BJ (cell line): ENCODE data around the gene KRTAP10-6. TPM values are rescaled to one million over a fixed set of nuclear protein-coding genes. Genes with fewer than 3 reads are reported as not detected.
"Not testable (repeated sequence)": the region's sequence is repeated elsewhere in the genome, so short reads cannot be mapped to it uniquely, and the experiment has no call there.

Experiments
- CTCF ChIA-PET: fragments of 350-600 bp; formaldehyde crosslinking; extraction: SDS; loops from one replicate; lab custom pipeline; 2021; ENCODE audit warnings: antibody characterized with exemption, inconsistent platforms; lab: Yijun Ruan, JAX
- POLR2A ChIA-PET: fragments of 300-600 bp; sonication (Branson Sonifier 250); formaldehyde crosslinking; extraction: SDS; loops from one replicate; lab custom pipeline; 2021; ENCODE audit warnings: antibody characterized with exemption; lab: Charles Lee
- DNase-seq: peaks from one replicate; pipeline ENCODE4 v3.0.0-alpha.2; 2011; ENCODE audit warnings: low read depth
- H3K27me3 ChIP-seq: 2 replicates; pipeline ENCODE4 v1.6.0; 2011; ENCODE audit warnings: low read length; ENCODE audit not compliant: control insufficient read depth, insufficient read depth
- H3K36me3 ChIP-seq: 2 replicates; pipeline ENCODE4 v1.5.1; 2011; ENCODE audit warnings: low read length; ENCODE audit not compliant: control insufficient read depth, insufficient read depth
- H3K4me3 ChIP-seq: 2 replicates; pipeline ENCODE4 v1.5.1; 2011; ENCODE audit warnings: low read depth, mild to moderate bottlenecking, control low read depth, low read length
- CTCF ChIP-seq: IDR thresholded peaks from 2 replicates; pipeline ENCODE4 v1.5.1; 2011; ENCODE audit warnings: low read depth, mild to moderate bottlenecking, control low read depth, inconsistent platforms, low read length, moderate library complexity; ENCODE audit not compliant: insufficient read depth
- polyA plus RNA-seq: library from polyadenylated mRNA; depleted of rRNA; stranded (reverse); fragments of >200 nt; gene quantifications from 2 replicates; pipeline ENCODE4 v1.2.3, GENCODE V29; 2011

KRTAP10-6 gene
- polyA plus RNA-seq, 1 experiment = not detected

GRCh38 chr21:44593598-44594405 lies 1.5 kb upstream of the KRTAP10-6 start:
- POLR2A ChIA-PET = no interaction called here
- no peak for TF ChIP-seq CTCF
- DNase-seq = no peak

GRCh38 chr21:44591801-44592130 lies 539 bp downstream of the KRTAP10-6 start:
- DNase-seq, H3K4me3 ChIP-seq, H3K27me3 ChIP-seq, CTCF ChIA-PET, H3K36me3 ChIP-seq, POLR2A ChIA-PET: not testable (repeated sequence)

More at GRCh38 chr21:44593598-44594405, 1.5 kb upstream of the KRTAP10-6 start:
- no peak overlapping the region for H3K4me3 ChIP-seq
- H3K27me3 ChIP-seq = peaks cover 8% of the 10 kb centered on the region
- CTCF ChIA-PET = no interaction called here
- H3K36me3 ChIP-seq = no peaks in the 10 kb centered on the region

GRCh38 chr21:44590897-44591800 lies 1.2 kb downstream of the KRTAP10-6 start:
- H3K4me3 ChIP-seq, H3K36me3 ChIP-seq, CTCF ChIA-PET, H3K27me3 ChIP-seq, POLR2A ChIA-PET, DNase-seq: not testable (repeated sequence)

GRCh38 chr21:44590311-44590721 lies 2.0 kb downstream of the KRTAP10-6 start:
- CTCF ChIA-PET = no interaction called here
- no peak for TF ChIP-seq CTCF
- POLR2A ChIA-PET = no interaction called here
- no peak for DNase-seq
- Histone ChIP-seq H3K36me3 (no peaks in the 10 kb centered on the region), H3K27me3 (peaks cover 4% of the 10 kb centered on the region; the same call in 1 of the 2 replicates), H3K4me3 (no peak overlapping the region)

GRCh38 chr21:44589586-44590305 lies 2.6 kb downstream of the KRTAP10-6 start:
- H3K4me3 ChIP-seq = no peak overlapping the region
- H3K27me3 ChIP-seq = peaks cover 4% of the 10 kb centered on the region; the same call in 1 of the 2 replicates
- CTCF ChIA-PET = no interaction called here
- TF ChIP-seq CTCF = no peak
- no peak for DNase-seq
- POLR2A ChIA-PET = no interaction called here
- no peaks in the 10 kb centered on the region for H3K36me3 ChIP-seq
